Glutamatergic neuron (in vitro differentiated cells): ENCODE measurements around the gene CYP4F8. TPM values are rescaled to one million over a fixed set of nuclear protein-coding genes. Genes with fewer than 3 reads are reported as not detected.

Experiments used
- DNase-seq: peaks from one replicate; pipeline ENCODE4 v3.0.0; 2022
- H3K27ac Mint-ChIP-seq: one replicate; pipeline ENCODE4 v1.8.0; 2020; ENCODE audit warnings: mild to moderate bottlenecking, mixed read lengths, inconsistent platforms; ENCODE audit not compliant: unreplicated experiment
- H3K27me3 Mint-ChIP-seq: one replicate; pipeline ENCODE4 v1.8.0; 2020; ENCODE audit warnings: mild to moderate bottlenecking, moderate library complexity, mixed read lengths, inconsistent platforms; ENCODE audit not compliant: unreplicated experiment
- H3K36me3 Mint-ChIP-seq: one replicate; pipeline ENCODE4 v1.8.0; 2020; ENCODE audit warnings: mild to moderate bottlenecking, mixed read lengths, inconsistent platforms; ENCODE audit not compliant: unreplicated experiment
- H3K4me1 Mint-ChIP-seq: one replicate; pipeline ENCODE4 v1.8.0; 2020; ENCODE audit warnings: mild to moderate bottlenecking, low read depth, mixed read lengths, inconsistent platforms; ENCODE audit not compliant: unreplicated experiment
- H3K4me3 Mint-ChIP-seq: one replicate; pipeline ENCODE4 v1.8.0; 2020; ENCODE audit warnings: mild to moderate bottlenecking, mixed read lengths, inconsistent platforms; ENCODE audit not compliant: unreplicated experiment
- H3K9me3 Mint-ChIP-seq: one replicate; pipeline ENCODE4 v1.8.0; 2020; ENCODE audit warnings: mild to moderate bottlenecking, moderate library complexity, mixed read lengths, inconsistent platforms; ENCODE audit not compliant: unreplicated experiment
- CTCF ChIP-seq: fragments of 200-600 bp; sonication (generic); IDR thresholded peaks from one replicate; pipeline ENCODE4 v1.5.0; 2021; ENCODE audit not compliant: partially characterized antibody, unreplicated experiment
- total RNA-seq: library from RNA; stranded (reverse); fragmentation: NEBNext Ultra II Directional; extraction: Animal tissue kit (Norgen Biotek cat#: 25700); gene quantifications from one replicate; pipeline ENCODE4 v1.2.1, GENCODE V29; 2021; ENCODE audit not compliant: unreplicated experiment

The CYP4F8 gene
- total RNA-seq, 1 donor from 2014 or later: not detected

DNA sequence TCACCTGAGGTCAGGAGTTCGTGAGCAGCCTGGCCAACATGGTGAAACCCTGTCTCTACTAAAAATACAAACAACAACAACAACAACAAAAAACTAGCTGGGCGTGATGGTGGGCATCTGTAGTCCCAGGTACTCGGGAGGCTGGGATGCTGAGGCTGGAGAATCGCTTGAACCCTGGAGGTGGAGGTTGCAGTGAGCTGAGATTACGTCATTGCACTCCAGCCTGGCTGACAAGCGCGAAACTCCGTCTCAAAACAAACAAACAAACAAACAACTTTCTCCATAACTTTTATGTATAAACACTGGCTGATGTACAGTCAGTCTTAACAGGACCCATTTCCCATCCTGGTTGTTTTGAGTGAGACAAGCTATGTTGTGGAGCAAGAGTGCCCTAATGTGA, 5.8 kb upstream of the CYP4F8 start:
- no peak overlapping the region for H3K27ac Mint-ChIP-seq
- no peaks in the 10 kb centered on the region for H3K36me3 Mint-ChIP-seq
- DNase-seq: no peak
- TF ChIP-seq CTCF: no peak
- no peaks in the 10 kb centered on the region for H3K4me1 Mint-ChIP-seq
- H3K9me3 Mint-ChIP-seq: peaks cover 7% of the 10 kb centered on the region
- no peak overlapping the region for H3K4me3 Mint-ChIP-seq
- peaks cover 2% of the 10 kb centered on the region for H3K27me3 Mint-ChIP-seq

- H3K27ac Mint-ChIP-seq: no peak overlapping the region
- no peak for TF ChIP-seq CTCF
- H3K4me1 Mint-ChIP-seq: no peaks in the 10 kb centered on the region
- H3K4me3 Mint-ChIP-seq: no peak overlapping the region
- no peak for DNase-seq
- H3K36me3 Mint-ChIP-seq: peaks cover 6% of the 10 kb centered on the region
- peaks cover 2% of the 10 kb centered on the region for H3K27me3 Mint-ChIP-seq
- peaks cover 12% of the 10 kb centered on the region for H3K9me3 Mint-ChIP-seq
These were observed 2.7 kb upstream of the CYP4F8 start for GRCh38 chr19:15612342-15612741.

- no peak for DNase-seq
- peaks cover 12% of the 10 kb centered on the region for H3K9me3 Mint-ChIP-seq
- TF ChIP-seq CTCF: no peak
- peaks cover 2% of the 10 kb centered on the region for H3K27me3 Mint-ChIP-seq
- H3K4me3 Mint-ChIP-seq: no peak overlapping the region
- H3K36me3 Mint-ChIP-seq: peaks cover 6% of the 10 kb centered on the region
- H3K27ac Mint-ChIP-seq: no peak overlapping the region
- no peaks in the 10 kb centered on the region for H3K4me1 Mint-ChIP-seq
These were observed 1.7 kb upstream of the CYP4F8 start for GRCh38 chr19:15613338-15613737.

- H3K4me1 Mint-ChIP-seq: no peaks in the 10 kb centered on the region
- peaks cover 8% of the 10 kb centered on the region for H3K9me3 Mint-ChIP-seq
- DNase-seq: no peak
- H3K36me3 Mint-ChIP-seq: peaks cover 6% of the 10 kb centered on the region
- no peak overlapping the region for H3K4me3 Mint-ChIP-seq
- peaks cover 2% of the 10 kb centered on the region for H3K27me3 Mint-ChIP-seq
- TF ChIP-seq CTCF: no peak
- H3K27ac Mint-ChIP-seq: no peak overlapping the region
These were observed 508 bp downstream of the CYP4F8 start for GRCh38 chr19:15615526-15615925.

- Mint-ChIP-seq H3K4me3 (no peak overlapping the region), H3K36me3 (peaks cover 6% of the 10 kb centered on the region), H3K4me1 (no peaks in the 10 kb centered on the region), H3K27me3 (peaks cover 2% of the 10 kb centered on the region), H3K27ac (no peak overlapping the region), H3K9me3 (peaks cover 6% of the 10 kb centered on the region)
- no peak for DNase-seq
- no peak for TF ChIP-seq CTCF
These were observed 1.2 kb downstream of the CYP4F8 start for GRCh38 chr19:15616183-15616582.
